A549 (cell line): ENCODE data around the gene WBP1L. TPM values are rescaled to one million over a fixed set of nuclear protein-coding genes. Genes with fewer than 3 reads are reported as not detected.

Experiments used
- ATAC-seq, 2 experiments: fragments of 200-7000 bp in 1 of 2; fragments of >200 bp in 1 of 2; cut with Nextera tagmentation in 1 of 2; cut with Tn5 transposase in 1 of 2; 3 replicates each; pipeline versions ENCODE4 v1.8.0 to v1.9.1; 2018 to 2020; ENCODE audit warnings: mild to moderate bottlenecking in 1 of 2, moderate library complexity in 1 of 2
- CTCF ChIA-PET: fragments of 300-600 bp; sonication (Branson Sonifier 250); formaldehyde crosslinking; extraction: SDS; loops from one replicate; lab custom pipeline; 2021; ENCODE audit warnings: antibody characterized with exemption, inconsistent platforms; lab: Yijun Ruan, JAX
- POLR2A ChIA-PET: fragments of 350-600 bp; formaldehyde crosslinking; extraction: SDS; loops from one replicate; lab custom pipeline; 2021; ENCODE audit warnings: antibody characterized with exemption, inconsistent platforms; lab: Yijun Ruan, JAX
- DNase-seq, 2 experiments: peaks; one replicate each; pipeline versions ENCODE4 v3.0.0 to v3.0.0-alpha.2; 2011 to 2016; ENCODE audit warnings: low read depth in 1 of 2, low spot score in 1 of 2
- FAIRE-seq: peaks from 2 replicates; lab custom pipeline; 2011; peaks lifted over from hg19 to GRCh38; lab: Jason Lieb, UNC
- H3K27ac ChIP-seq, 2 experiments: fragments of >200 bp; sonication (Bioruptor Twin); formaldehyde crosslinking; 3 replicates each; pipeline ENCODE4 v1.5.1; 2016 to 2017
- H3K4me1 ChIP-seq: fragments of >200 bp; sonication (Bioruptor Twin); formaldehyde crosslinking; 3 replicates; pipeline ENCODE4 v1.6.1; 2016
- H3K4me2 ChIP-seq: fragments of >200 bp; sonication (Bioruptor Twin); formaldehyde crosslinking; 3 replicates; pipeline ENCODE4 v1.6.1; 2016
- H3K4me3 ChIP-seq: fragments of >200 bp; sonication (Bioruptor Twin); formaldehyde crosslinking; 3 replicates; pipeline ENCODE4 v1.5.1; 2016
- H3K9me3 ChIP-seq: fragments of >200 bp; sonication (Bioruptor Twin); formaldehyde crosslinking; 3 replicates; pipeline ENCODE4 v1.6.1; 2016
- ATOH8 ChIP-seq: fragments of 250-450 bp; sonication (Bioruptor Pico); IDR thresholded peaks from 2 replicates; pipeline ENCODE4 v1.5.0; 2020; ENCODE audit warnings: low read depth, mild to moderate bottlenecking, moderate library complexity
- BCL3 ChIP-seq: fragments of >200 bp; sonication (Bioruptor Twin); formaldehyde crosslinking; IDR thresholded peaks from 3 replicates; pipeline ENCODE4 v1.6.1; 2016
- BHLHE40 ChIP-seq: IDR thresholded peaks from 2 replicates; pipeline ENCODE4 v1.6.1; 2012; ENCODE audit warnings: low read depth, low read length, inconsistent platforms
- CHD2 ChIP-seq: fragments of 150-350 bp; IDR thresholded peaks from 2 replicates; pipeline ENCODE4 v1.6.1; 2014; ENCODE audit warnings: low read length; ENCODE audit not compliant: partially characterized antibody
- FOSB ChIP-seq: fragments of 250-450 bp; sonication (Bioruptor Pico); IDR thresholded peaks from 2 replicates; pipeline ENCODE4 v1.5.0; 2020; ENCODE audit warnings: mild to moderate bottlenecking, moderate library complexity
- GATA3 ChIP-seq: IDR thresholded peaks from 2 replicates; pipeline ENCODE4 v1.6.1; 2012; ENCODE audit warnings: borderline replicate concordance
- HDAC2 ChIP-seq: fragments of 200-600 bp; sonication (generic); IDR thresholded peaks from 2 replicates; pipeline ENCODE4 v1.6.1; 2016
- HOXB13 ChIP-seq: fragments of 250-450 bp; sonication (Bioruptor Pico); IDR thresholded peaks from 2 replicates; pipeline ENCODE4 v1.5.0; 2020; ENCODE audit warnings: low read depth, mild to moderate bottlenecking, moderate library complexity
- JUNB ChIP-seq: fragments of >200 bp; sonication (Bioruptor Twin); formaldehyde crosslinking; IDR thresholded peaks from 2 replicates; pipeline ENCODE4 v1.6.1; 2016
- KDM1A ChIP-seq: fragments of 200-600 bp; sonication (generic); IDR thresholded peaks from 2 replicates; pipeline ENCODE4 v1.6.1; 2016; ENCODE audit warnings: low read depth, mild to moderate bottlenecking
- POLR2A ChIP-seq: IDR thresholded peaks from 2 replicates; pipeline ENCODE4 v1.6.1; 2012; ENCODE audit warnings: mild to moderate bottlenecking, low read length
- RARB ChIP-seq: fragments of 250-450 bp; sonication (Bioruptor Pico); IDR thresholded peaks from 2 replicates; pipeline ENCODE4 v1.8.0; 2021; ENCODE audit warnings: mild to moderate bottlenecking, moderate library complexity
- REST ChIP-seq: fragments of 200-600 bp; sonication (generic); IDR thresholded peaks from 2 replicates; pipeline ENCODE4 v1.6.1; 2016; ENCODE audit warnings: antibody characterized with exemption, mild to moderate bottlenecking, moderate library complexity
- RFX5 ChIP-seq: fragments of 450-650 bp; IDR thresholded peaks from 2 replicates; pipeline ENCODE4 v1.7.1; 2014; ENCODE audit warnings: antibody characterized with exemption, mild to moderate bottlenecking, moderate library complexity
- SREBF2 ChIP-seq: fragments of 450-650 bp; IDR thresholded peaks from 2 replicates; pipeline ENCODE4 v1.6.1; 2014; ENCODE audit warnings: mild to moderate bottlenecking, moderate library complexity
- ZC3H11A ChIP-seq: fragments of 450-650 bp; IDR thresholded peaks from 2 replicates; pipeline ENCODE4 v1.6.1; 2014; ENCODE audit warnings: antibody characterized with exemption, mild to moderate bottlenecking
- ZFP36 ChIP-seq: fragments of 450-650 bp; IDR thresholded peaks from 2 replicates; pipeline ENCODE4 v1.6.1; 2014; ENCODE audit warnings: borderline replicate concordance; ENCODE audit not compliant: partially characterized antibody
- ZSCAN20 ChIP-seq: fragments of 250-450 bp; sonication (Bioruptor Pico); IDR thresholded peaks from 2 replicates; pipeline ENCODE4 v1.8.0; 2022; ENCODE audit warnings: mild to moderate bottlenecking, moderate library complexity
- WGBS: methylation state at CpG from one replicate; pipeline ENCODE4 v1.1.6; 2017; ENCODE audit errors: missing lambda C conversion rate; 5-methylcytosine and 5-hydroxymethylcytosine counted together
- polyA plus RNA-seq, 4 experiments: library from polyadenylated mRNA; depleted of rRNA in 3 of 4; stranded (reverse); fragments of >200 nt; fragmentation: RNase III in 1 of 4; extraction: RNeasy Plus Mini Kit Qiagen cat#74134 plus additional on column Dnase treatment in 1 of 4; gene quantifications; 2 replicates in 3 of 4; 3 replicates in 1 of 4; pipeline ENCODE4 v1.2.3, GENCODE V29; 2011 to 2017
- TF ChIP-seq, protein P1 (sequence below): IDR thresholded peaks from 2 replicates; pipeline ENCODE4 v1.6.1; 2012
- TF ChIP-seq, protein P2 (sequence below): fragments of 450-650 bp; IDR thresholded peaks from 2 replicates; pipeline ENCODE4 v1.6.1; 2014; ENCODE audit warnings: antibody characterized with exemption
- TF ChIP-seq, protein P3 (sequence below): fragments of 150-350 bp; IDR thresholded peaks from 2 replicates; pipeline ENCODE4 v1.6.1; 2014; ENCODE audit warnings: low read depth, mild to moderate bottlenecking, low read length
- TF ChIP-seq, protein P4 (sequence below): IDR thresholded peaks from 2 replicates; pipeline ENCODE4 v1.6.1; 2012

Gene WBP1L
- polyA plus RNA-seq, 2 of the 4 experiments (the other 2 are of a cell fraction), result 19.8 to 23.5 TPM

GRCh38 chr10:102804382-102805055 is 60.8 kb downstream of the WBP1L start:
- no peak for FAIRE-seq

GRCh38 chr10:102808380-102808779 is 64.6 kb downstream of the WBP1L start:
- H3K4me2 ChIP-seq, result no peak overlapping the region
- no peak overlapping the region for H3K4me3 ChIP-seq
- H3K4me1 ChIP-seq, result no peaks in the 10 kb centered on the region
- H3K27ac ChIP-seq, result no peak overlapping the region
- no peak for TF ChIP-seq HOXB13
- TF ChIP-seq RFX5, result no peak
- no peak for TF ChIP-seq BCL3
- H3K9me3 ChIP-seq, result no peaks in the 10 kb centered on the region
- DNase-seq (no peak), ATAC-seq (no peak), FAIRE-seq (no peak)
- POLR2A ChIA-PET, result no interaction called here
- WGBS, result 82% methylated on average over 4 of the region's 4 CpGs
- CTCF ChIA-PET, result interaction anchor here (0.9 kb wide), 1 partner anchor 13 kb away, joined by 3 read pairs; no protein-coding TSS in a partner anchor

More at GRCh38 chr10:102804382-102805055, 60.8 kb downstream of the WBP1L start:
- ChIA-PET POLR2A (no interaction called here), CTCF (interaction anchor here (0.6 to 1.1 kb wide), 5 partner anchors 22 to 275 kb away, joined by 3 to 5 read pairs (median 4); no protein-coding TSS in a partner anchor)
- Histone ChIP-seq H3K4me1 (0 out of 3 replicates have a peak, but pooled peaks cover 3% of the 10 kb centered on the region), H3K4me3 (no peak overlapping the region), H3K27ac (no peak overlapping the region), H3K4me2 (no peak overlapping the region), H3K9me3 (no peaks in the 10 kb centered on the region)
- no peak for ATAC-seq
- DNase-seq, result no peak
- 93% methylated on average over 2 of the region's 2 CpGs for WGBS
- no peak for TF ChIP-seq HDAC2
- no peak for TF ChIP-seq ZFP36
- no peak for TF ChIP-seq FOSB (CRISPR knock-in tag)
- TF ChIP-seq, protein P1, sequence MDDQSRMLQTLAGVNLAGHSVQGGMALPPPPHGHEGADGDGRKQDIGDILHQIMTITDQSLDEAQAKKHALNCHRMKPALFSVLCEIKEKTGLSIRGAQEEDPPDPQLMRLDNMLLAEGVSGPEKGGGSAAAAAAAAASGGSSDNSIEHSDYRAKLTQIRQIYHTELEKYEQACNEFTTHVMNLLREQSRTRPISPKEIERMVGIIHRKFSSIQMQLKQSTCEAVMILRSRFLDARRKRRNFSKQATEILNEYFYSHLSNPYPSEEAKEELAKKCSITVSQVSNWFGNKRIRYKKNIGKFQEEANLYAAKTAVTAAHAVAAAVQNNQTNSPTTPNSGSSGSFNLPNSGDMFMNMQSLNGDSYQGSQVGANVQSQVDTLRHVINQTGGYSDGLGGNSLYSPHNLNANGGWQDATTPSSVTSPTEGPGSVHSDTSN, result no peak

DNA sequence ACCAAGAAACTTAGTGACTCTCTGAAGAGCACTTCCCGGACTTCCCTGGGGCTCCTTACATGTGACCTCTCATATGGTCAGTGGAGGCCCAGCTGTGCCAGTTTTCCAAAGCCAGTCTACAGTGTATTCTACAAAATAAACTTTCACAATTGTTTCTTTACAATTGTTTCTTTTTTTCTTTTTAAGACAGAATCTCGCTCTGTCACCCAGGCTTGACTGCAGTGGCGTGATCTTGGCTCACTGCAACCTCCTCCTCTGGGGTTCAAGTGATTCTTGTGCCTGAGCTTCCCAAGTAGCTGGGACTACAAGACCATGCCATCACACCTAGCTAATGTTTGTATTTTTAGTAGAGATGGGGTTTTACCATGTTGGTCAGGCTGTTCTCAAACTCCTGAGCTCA is 67.6 kb downstream of the WBP1L start:
- ChIA-PET POLR2A (no interaction called here), CTCF (no interaction called here)
- WGBS, result 97% methylated on average over 3 of the region's 3 CpGs
- no peaks in the 10 kb centered on the region for H3K4me1 ChIP-seq
- TF ChIP-seq GATA3 (no peak), JUNB (no peak), CHD2 (no peak), ATOH8 (no peak), RARB (CRISPR knock-in tag) (no peak), POLR2A (no peak), SREBF2 (no peak), ZSCAN20 (CRISPR knock-in tag) (no peak), KDM1A (no peak), BHLHE40 (no peak), BCL3 (no peak), REST (no peak), ZC3H11A (no peak), RFX5 (no peak)
- TF ChIP-seq, protein P2, sequence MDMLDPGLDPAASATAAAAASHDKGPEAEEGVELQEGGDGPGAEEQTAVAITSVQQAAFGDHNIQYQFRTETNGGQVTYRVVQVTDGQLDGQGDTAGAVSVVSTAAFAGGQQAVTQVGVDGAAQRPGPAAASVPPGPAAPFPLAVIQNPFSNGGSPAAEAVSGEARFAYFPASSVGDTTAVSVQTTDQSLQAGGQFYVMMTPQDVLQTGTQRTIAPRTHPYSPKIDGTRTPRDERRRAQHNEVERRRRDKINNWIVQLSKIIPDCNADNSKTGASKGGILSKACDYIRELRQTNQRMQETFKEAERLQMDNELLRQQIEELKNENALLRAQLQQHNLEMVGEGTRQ, result no peak
- TF ChIP-seq, protein P3, sequence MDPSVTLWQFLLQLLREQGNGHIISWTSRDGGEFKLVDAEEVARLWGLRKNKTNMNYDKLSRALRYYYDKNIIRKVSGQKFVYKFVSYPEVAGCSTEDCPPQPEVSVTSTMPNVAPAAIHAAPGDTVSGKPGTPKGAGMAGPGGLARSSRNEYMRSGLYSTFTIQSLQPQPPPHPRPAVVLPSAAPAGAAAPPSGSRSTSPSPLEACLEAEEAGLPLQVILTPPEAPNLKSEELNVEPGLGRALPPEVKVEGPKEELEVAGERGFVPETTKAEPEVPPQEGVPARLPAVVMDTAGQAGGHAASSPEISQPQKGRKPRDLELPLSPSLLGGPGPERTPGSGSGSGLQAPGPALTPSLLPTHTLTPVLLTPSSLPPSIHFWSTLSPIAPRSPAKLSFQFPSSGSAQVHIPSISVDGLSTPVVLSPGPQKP, result no peak
- TF ChIP-seq, protein P4, sequence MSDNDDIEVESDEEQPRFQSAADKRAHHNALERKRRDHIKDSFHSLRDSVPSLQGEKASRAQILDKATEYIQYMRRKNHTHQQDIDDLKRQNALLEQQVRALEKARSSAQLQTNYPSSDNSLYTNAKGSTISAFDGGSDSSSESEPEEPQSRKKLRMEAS, result no peak
- no peak overlapping the region for H3K4me3 ChIP-seq
- no peaks in the 10 kb centered on the region for H3K9me3 ChIP-seq
- no peak for DNase-seq
- ATAC-seq, result no peak
- no peak overlapping the region for H3K4me2 ChIP-seq
- FAIRE-seq, result no peak
- H3K27ac ChIP-seq, result no peak overlapping the region
